ENCODE data around the gene C1orf146. TPM values are rescaled to one million over a fixed set of nuclear protein-coding genes. Genes with fewer than 3 reads are reported as not detected.
A peak's percentile ranks its signal among the peaks of the same experiment; 100 is the strongest.
"Not testable (repeated sequence)": the region's sequence is repeated elsewhere in the genome, so short reads cannot be mapped to it uniquely, and the experiment has no call there.

C1orf146 gene
- total and polyA plus RNA-seq, 2 experiments from 2014 or later, result not detected

GRCh38 chr1:92230736-92231135, 13.0 kb downstream of the C1orf146 start:
- no peaks in the 10 kb centered on the region for H3K27me3 ChIP-seq
- no peaks in the 10 kb centered on the region for H3K36me3 ChIP-seq
- no peak for TF ChIP-seq CTCF (IDR thresholded peaks at IDR 0.05; ENCODE audit: low read depth, low read length)
- no peak overlapping the region for H3K27ac ChIP-seq
- DNase-seq (ENCODE audit: low read depth in 1 of 2, low spot score in 1 of 2), result no peak
- no peaks in the 10 kb centered on the region for H3K4me1 ChIP-seq (ENCODE audit: low read depth)
- no peaks in the 10 kb centered on the region for H3K9me3 ChIP-seq (ENCODE audit: low read depth)
- no peak overlapping the region for H3K4me3 ChIP-seq

GRCh38 chr1:92240034-92240433, 22.3 kb downstream of the C1orf146 start:
- H3K4me1 ChIP-seq (ENCODE audit: low read depth), result no peaks in the 10 kb centered on the region
- DNase-seq (ENCODE audit: low read depth in 1 of 2, low spot score in 1 of 2), result peak in 1 of 2 donors; percentile 3
- H3K9me3 ChIP-seq (ENCODE audit: low read depth), result no peaks in the 10 kb centered on the region
- H3K4me3 ChIP-seq, result no peak overlapping the region
- no peak overlapping the region for H3K27ac ChIP-seq
- no peaks in the 10 kb centered on the region for H3K27me3 ChIP-seq
- no peaks in the 10 kb centered on the region for H3K36me3 ChIP-seq
- TF ChIP-seq CTCF (IDR thresholded peaks at IDR 0.05; ENCODE audit: low read depth, low read length), result no peak

GRCh38 chr1:92244376-92244775, 26.7 kb downstream of the C1orf146 start:
- Histone ChIP-seq H3K9me3 (ENCODE audit: low read depth) (no peaks in the 10 kb centered on the region), H3K4me3 (no peak overlapping the region), H3K4me1 (ENCODE audit: low read depth) (no peaks in the 10 kb centered on the region), H3K27ac (peak overlapping the region; percentile 20), H3K27me3 (no peaks in the 10 kb centered on the region), H3K36me3 (peaks cover 10% of the 10 kb centered on the region)
- TF ChIP-seq CTCF (IDR thresholded peaks at IDR 0.05; ENCODE audit: low read depth, low read length), result no peak
- no peak for DNase-seq (ENCODE audit: low read depth in 1 of 2, low spot score in 1 of 2)

- not testable (repeated sequence) for H3K4me3 ChIP-seq; H3K9me3 ChIP-seq (ENCODE audit: low read depth); H3K36me3 ChIP-seq; H3K4me1 ChIP-seq (ENCODE audit: low read depth); H3K27me3 ChIP-seq; DNase-seq (ENCODE audit: low read depth in 1 of 2, low spot score in 1 of 2); H3K27ac ChIP-seq
Observed at GRCh38 chr1:92254714-92255113, 37.0 kb downstream of the C1orf146 start.

GRCh38 chr1:92259350-92259749, 41.6 kb downstream of the C1orf146 start:
- no peaks in the 10 kb centered on the region for H3K4me1 ChIP-seq (ENCODE audit: low read depth)
- no peak overlapping the region for H3K4me3 ChIP-seq
- H3K27ac ChIP-seq, result no peak overlapping the region
- no peaks in the 10 kb centered on the region for H3K9me3 ChIP-seq (ENCODE audit: low read depth)
- no peak for DNase-seq (ENCODE audit: low read depth in 1 of 2, low spot score in 1 of 2)
- no peaks in the 10 kb centered on the region for H3K27me3 ChIP-seq
- peaks cover 10% of the 10 kb centered on the region for H3K36me3 ChIP-seq
- TF ChIP-seq CTCF (IDR thresholded peaks at IDR 0.05; ENCODE audit: low read depth, low read length), result no peak

- Histone ChIP-seq H3K27ac (no peak overlapping the region), H3K36me3 (peaks cover 19% of the 10 kb centered on the region), H3K4me3 (no peak overlapping the region), H3K9me3 (ENCODE audit: low read depth) (no peaks in the 10 kb centered on the region), H3K27me3 (no peaks in the 10 kb centered on the region), H3K4me1 (ENCODE audit: low read depth) (no peaks in the 10 kb centered on the region)
- TF ChIP-seq CTCF (IDR thresholded peaks at IDR 0.05; ENCODE audit: low read depth, low read length), result no peak
- DNase-seq (ENCODE audit: low read depth in 1 of 2, low spot score in 1 of 2), result peak in 1 of 2 donors; percentile 66
Observed at GRCh38 chr1:92262516-92262915, 44.8 kb downstream of the C1orf146 start.

Measured in cardiac muscle cell (in vitro differentiated cells and primary cell).